Keratinocyte (primary cell): ENCODE measurements around the gene AEBP1. TPM values are rescaled to one million over a fixed set of nuclear protein-coding genes. Genes with fewer than 3 reads are reported as not detected.

Experiments used
- DNase-seq: peaks from one replicate; pipeline ENCODE4 v3.0.0-alpha.2; 2011; ENCODE audit warnings: low read depth, missing footprints, low spot score
- FAIRE-seq: peaks from 2 replicates; lab custom pipeline; 2011; peaks lifted over from hg19 to GRCh38; lab: Jason Lieb, UNC
- H2AFZ ChIP-seq: 2 replicates; pipeline ENCODE4 v1.6.0; 2012; ENCODE audit warnings: low read length, control low read depth, inconsistent platforms; ENCODE audit not compliant: control insufficient read depth
- H3K27ac ChIP-seq: 2 replicates; pipeline ENCODE4 v1.5.1; 2011; ENCODE audit warnings: low read length; ENCODE audit not compliant: control insufficient read depth, insufficient read depth
- H3K27me3 ChIP-seq: 3 replicates; pipeline ENCODE4 v1.6.0; 2011; ENCODE audit warnings: low read length; ENCODE audit not compliant: control insufficient read depth, insufficient read depth; ENCODE audit errors: extremely low read depth
- H3K36me3 ChIP-seq, 2 experiments: 2 replicates in 1 of 2; 3 replicates in 1 of 2; pipeline ENCODE4 v1.5.1; 2011; ENCODE audit warnings: low read length in 2 of 2, mild to moderate bottlenecking in 1 of 2; ENCODE audit not compliant: control insufficient read depth in 2 of 2, insufficient read depth in 2 of 2; ENCODE audit errors: extremely low read depth in 1 of 2
- H3K4me1 ChIP-seq: 3 replicates; pipeline ENCODE4 v1.5.1; 2011; ENCODE audit warnings: low read length; ENCODE audit not compliant: control insufficient read depth, insufficient read depth; ENCODE audit errors: extremely low read depth
- H3K4me2 ChIP-seq: 3 replicates; pipeline ENCODE4 v1.6.0; 2011; ENCODE audit warnings: low read depth, low read length; ENCODE audit not compliant: control insufficient read depth, insufficient read depth; ENCODE audit errors: extremely low read depth
- H3K4me3 ChIP-seq, 3 experiments: fragments of 200-600 bp in 1 of 3; sonication (generic) in 1 of 3; 2 replicates in 2 of 3; 3 replicates in 1 of 3; pipeline ENCODE4 v1.5.1; 2011 to 2016; ENCODE audit warnings: low read length in 3 of 3, mild to moderate bottlenecking in 3 of 3, control low read depth in 2 of 3, inconsistent platforms in 1 of 3, low read depth in 1 of 3, mixed read lengths in 1 of 3, mixed run types in 1 of 3, moderate library complexity in 1 of 3; ENCODE audit not compliant: control insufficient read depth in 2 of 3, insufficient read depth in 2 of 3; ENCODE audit errors: extremely low read depth in 1 of 3
- H3K79me2 ChIP-seq: 2 replicates; pipeline ENCODE4 v1.6.0; 2012; ENCODE audit warnings: low read length; ENCODE audit not compliant: control insufficient read depth, insufficient read depth
- H3K9ac ChIP-seq: 3 replicates; pipeline ENCODE4 v1.6.0; 2011; ENCODE audit warnings: low read length; ENCODE audit not compliant: control insufficient read depth, insufficient read depth; ENCODE audit errors: extremely low read depth
- H3K9me1 ChIP-seq: 3 replicates; pipeline ENCODE4 v1.6.0; 2011; ENCODE audit warnings: low read length; ENCODE audit not compliant: control insufficient read depth, insufficient read depth; ENCODE audit errors: extremely low read depth
- H3K9me3 ChIP-seq: 2 replicates; pipeline ENCODE4 v1.5.1; 2012; ENCODE audit warnings: low read depth, low read length; ENCODE audit not compliant: control insufficient read depth
- H4K20me1 ChIP-seq: 3 replicates; pipeline ENCODE4 v1.6.0; 2011; ENCODE audit warnings: low read length; ENCODE audit not compliant: control insufficient read depth, insufficient read depth; ENCODE audit errors: extremely low read depth
- CTCF ChIP-seq, 3 experiments: IDR thresholded peaks in 1 of 3; conservative IDR thresholded peaks in 1 of 3; optimal IDR thresholded peaks in 1 of 3; 2 replicates in 2 of 3; 3 replicates in 1 of 3; pipeline versions ENCODE3 to v1.5.1; 2011; ENCODE audit warnings: low read length in 3 of 3, mild to moderate bottlenecking in 3 of 3, moderate library complexity in 2 of 3, control low read depth in 1 of 3, inconsistent platforms in 1 of 3; ENCODE audit not compliant: insufficient read depth in 2 of 3; ENCODE audit errors: extremely low read depth in 1 of 3
- EZH2 ChIP-seq: IDR thresholded peaks from one replicate; pipeline ENCODE4 v1.6.1; 2012; ENCODE audit warnings: inconsistent platforms, mild to moderate bottlenecking, low read length, moderate library complexity
- dilution Hi-C: fragments of 300-500 bp; cut with MboI; formaldehyde crosslinking; loops from one replicate; pipeline ENCODE4 v1.7.0; 2020; ENCODE audit warnings: low sequenced_read_pairs; ENCODE audit not compliant: extremely low pct_ligation_motif_present
- polyA plus RNA-seq, 5 experiments: library from polyadenylated mRNA; depleted of rRNA in 3 of 5; stranded (reverse) in 3 of 5; stranded (forward) in 1 of 5; unstranded in 1 of 5; fragments of >200 nt; gene quantifications; 1 replicate in 1 of 5; 2 replicates in 3 of 5; 3 replicates in 1 of 5; pipeline versions ENCODE4 v1.2.1 to v1.2.3, GENCODE V29; 2011 to 2012; ENCODE audit warnings: missing spikeins in 2 of 5, low read depth in 1 of 5, low replicate concordance in 1 of 5

AEBP1 gene
- polyA plus RNA-seq, 1 donor (not counting 4 experiments of a cell fraction or from before 2014, with no cell fraction given) = 0.03 TPM

- no peak overlapping the region for H3K9ac ChIP-seq
- no peak overlapping the region for H3K27ac ChIP-seq
- DNase-seq (no peak), FAIRE-seq (no peak)
- no peak overlapping the region for H3K4me3 ChIP-seq
- H3K9me1 ChIP-seq = no peaks in the 10 kb centered on the region
- no peak overlapping the region for H2AFZ ChIP-seq
- no peak for TF ChIP-seq EZH2
- no peak for TF ChIP-seq CTCF (optimal IDR thresholded peaks at IDR 0.05 in 1 of 3, IDR thresholded peaks at IDR 0.05 in 1 of 3, conservative IDR thresholded peaks at IDR 0.05 in 1 of 3; ENCODE audit: extremely low read depth in 1 of 3, insufficient read depth in 2 of 3, low read length in 3 of 3)
- dilution Hi-C loops = no loop called here
- H3K4me2 ChIP-seq = no peak overlapping the region
- H3K4me1 ChIP-seq = peaks cover 3% of the 10 kb centered on the region
- H3K27me3 ChIP-seq = no peaks in the 10 kb centered on the region
- H3K9me3 ChIP-seq = no peaks in the 10 kb centered on the region
- no peaks in the 10 kb centered on the region for H3K79me2 ChIP-seq
- peaks cover 48 to 50% of the 10 kb centered on the region in 2 experiments for H3K36me3 ChIP-seq
- H4K20me1 ChIP-seq = peaks cover 2% of the 10 kb centered on the region
Measured at GRCh38 chr7:44061645-44062179, 42.4 kb upstream of the AEBP1 start.

- H4K20me1 ChIP-seq = peaks cover 2% of the 10 kb centered on the region
- DNase-seq (no peak), FAIRE-seq (no peak)
- H3K4me2 ChIP-seq = no peak overlapping the region
- no peak overlapping the region for H2AFZ ChIP-seq
- no peaks in the 10 kb centered on the region for H3K9me1 ChIP-seq
- H3K9ac ChIP-seq = no peak overlapping the region
- H3K36me3 ChIP-seq = peaks cover 43 to 44% of the 10 kb centered on the region in 2 experiments
- peaks cover 3% of the 10 kb centered on the region for H3K4me1 ChIP-seq
- no peak overlapping the region for H3K4me3 ChIP-seq
- H3K27ac ChIP-seq = no peak overlapping the region
- H3K9me3 ChIP-seq = no peaks in the 10 kb centered on the region
- no peaks in the 10 kb centered on the region for H3K79me2 ChIP-seq
- TF ChIP-seq CTCF (optimal IDR thresholded peaks at IDR 0.05 in 1 of 3, IDR thresholded peaks at IDR 0.05 in 1 of 3, conservative IDR thresholded peaks at IDR 0.05 in 1 of 3; ENCODE audit: extremely low read depth in 1 of 3, insufficient read depth in 2 of 3, low read length in 3 of 3) (no peak), EZH2 (no peak)
- dilution Hi-C loops = no loop called here
- H3K27me3 ChIP-seq = no peaks in the 10 kb centered on the region
Measured at GRCh38 chr7:44062180-44062902, 41.8 kb upstream of the AEBP1 start.
